HEK293 (cell line): Measurements from ENCODE around the gene IFNL1.
A peak's percentile ranks its signal among the peaks of the same experiment; 100 is the strongest.

Experiments used
- CTCF ChIA-PET: fragments of 350-600 bp; formaldehyde crosslinking; extraction: SDS; loops from one replicate; lab custom pipeline; 2021; ENCODE audit warnings: antibody characterized with exemption; lab: Yijun Ruan, JAX
- POLR2A ChIA-PET: fragments of 300-600 bp; formaldehyde crosslinking; extraction: SDS; loops from one replicate; lab custom pipeline; 2020; ENCODE audit warnings: antibody characterized with exemption, inconsistent platforms; lab: Yijun Ruan, JAX
- H3K27ac ChIP-seq: fragments of 200-500 bp; sonication (Bioruptor generic); 2 replicates; pipeline ENCODE4 v1.5.1; 2014; ENCODE audit warnings: low read depth, low read length, control low read depth, inconsistent platforms; ENCODE audit errors: extremely low read depth
- H3K36me3 ChIP-seq, 2 experiments: fragments of 200-500 bp in 1 of 2; sonication (Bioruptor generic) in 1 of 2; 1 replicate in 1 of 2; 2 replicates in 1 of 2; pipeline ENCODE4 v1.5.1; 2014 to 2017; ENCODE audit warnings: inconsistent platforms in 2 of 2, low read length in 2 of 2; ENCODE audit not compliant: control insufficient read depth in 2 of 2, insufficient read depth in 1 of 2
- H3K4me1 ChIP-seq: fragments of 200-500 bp; sonication (Bioruptor generic); 2 replicates; pipeline ENCODE4 v1.5.1; 2014; ENCODE audit warnings: mild to moderate bottlenecking, low read length, inconsistent platforms; ENCODE audit not compliant: control insufficient read depth, insufficient read depth
- H3K4me3 ChIP-seq: 2 replicates; pipeline ENCODE4 v1.5.1; 2011; ENCODE audit warnings: low read depth, mild to moderate bottlenecking, control low read depth, low read length, moderate library complexity
- H3K9me3 ChIP-seq: fragments of 200-500 bp; sonication (Bioruptor generic); 2 replicates; pipeline ENCODE4 v1.5.1; 2014; ENCODE audit warnings: low read depth, low read length, inconsistent platforms; ENCODE audit not compliant: control insufficient read depth, insufficient read depth
- ATF2 ChIP-seq: fragments of 450-650 bp; formaldehyde crosslinking; IDR thresholded peaks from 2 replicates; pipeline ENCODE4 v1.5.1; 2016; ENCODE audit warnings: missing biosample characterization, missing genetic modification characterization, low read depth
- HOXA7 ChIP-seq: sonication (generic); formaldehyde crosslinking; IDR thresholded peaks from 2 replicates; pipeline ENCODE4 v1.8.1; 2022; ENCODE audit warnings: missing genetic modification reagents, borderline replicate concordance
- KLF17 ChIP-seq: fragments of 450-650 bp; formaldehyde crosslinking; IDR thresholded peaks from 2 replicates; pipeline ENCODE4 v1.5.1; 2016; ENCODE audit warnings: missing biosample characterization, missing genetic modification characterization
- MYNN ChIP-seq: fragments of 450-650 bp; formaldehyde crosslinking; IDR thresholded peaks from 2 replicates; pipeline ENCODE4 v1.5.1; 2016; ENCODE audit warnings: missing biosample characterization, missing genetic modification characterization, borderline replicate concordance
- OVOL3 ChIP-seq: fragments of 450-650 bp; formaldehyde crosslinking; IDR thresholded peaks from 2 replicates; pipeline ENCODE4 v1.5.1; 2016; ENCODE audit warnings: missing biosample characterization, missing genetic modification characterization
- PRDM4 ChIP-seq: fragments of 450-650 bp; formaldehyde crosslinking; IDR thresholded peaks from 2 replicates; pipeline ENCODE4 v1.5.1; 2017; ENCODE audit warnings: missing biosample characterization, missing genetic modification characterization
- YY1 ChIP-seq: fragments of 450-650 bp; formaldehyde crosslinking; IDR thresholded peaks from 2 replicates; pipeline ENCODE4 v1.5.1; 2018; ENCODE audit warnings: missing biosample characterization, missing genetic modification characterization
- YY2 ChIP-seq: fragments of 450-650 bp; formaldehyde crosslinking; IDR thresholded peaks from 2 replicates; pipeline ENCODE4 v1.5.1; 2016; ENCODE audit warnings: missing biosample characterization, missing genetic modification characterization
- ZBTB17 ChIP-seq: fragments of 450-650 bp; formaldehyde crosslinking; IDR thresholded peaks from 2 replicates; pipeline ENCODE4 v1.5.1; 2016; ENCODE audit warnings: missing biosample characterization, missing genetic modification characterization
- ZBTB20 ChIP-seq: fragments of 450-650 bp; formaldehyde crosslinking; IDR thresholded peaks from 2 replicates; pipeline ENCODE4 v1.5.1; 2016; ENCODE audit warnings: missing biosample characterization, missing genetic modification characterization
- ZBTB48 ChIP-seq: fragments of 450-650 bp; formaldehyde crosslinking; IDR thresholded peaks from 2 replicates; pipeline ENCODE4 v1.5.1; 2016; ENCODE audit warnings: missing biosample characterization, missing genetic modification characterization
- ZBTB8A ChIP-seq: fragments of 450-650 bp; formaldehyde crosslinking; IDR thresholded peaks from 2 replicates; pipeline ENCODE4 v1.5.1; 2016; ENCODE audit warnings: missing biosample characterization, missing genetic modification characterization
- ZFHX2 ChIP-seq: fragments of 450-650 bp; formaldehyde crosslinking; conservative IDR thresholded peaks from 2 replicates; pipeline ENCODE4 v1.5.1; 2016; ENCODE audit warnings: missing biosample characterization, missing genetic modification characterization
- ZNF112 ChIP-seq: fragments of 450-650 bp; formaldehyde crosslinking; IDR thresholded peaks from 2 replicates; pipeline ENCODE4 v1.5.0; 2017; ENCODE audit warnings: missing biosample characterization, missing genetic modification characterization
- ZNF169 ChIP-seq: fragments of 450-650 bp; formaldehyde crosslinking; IDR thresholded peaks from 2 replicates; pipeline ENCODE4 v1.5.1; 2016; ENCODE audit warnings: missing biosample characterization, missing genetic modification characterization
- ZNF175 ChIP-seq: fragments of 450-650 bp; formaldehyde crosslinking; IDR thresholded peaks from 2 replicates; pipeline ENCODE4 v1.5.1; 2016; ENCODE audit warnings: missing biosample characterization, missing genetic modification characterization
- ZNF18 ChIP-seq: fragments of 450-650 bp; formaldehyde crosslinking; IDR thresholded peaks from 2 replicates; pipeline ENCODE4 v1.5.1; 2016; ENCODE audit warnings: missing biosample characterization, missing genetic modification characterization
- ZNF280D ChIP-seq: fragments of 450-650 bp; formaldehyde crosslinking; IDR thresholded peaks from 2 replicates; pipeline ENCODE4 v1.5.1; 2016; ENCODE audit warnings: missing biosample characterization, missing genetic modification characterization
- ZNF514 ChIP-seq: fragments of 450-650 bp; formaldehyde crosslinking; IDR thresholded peaks from 2 replicates; pipeline ENCODE4 v1.5.1; 2016; ENCODE audit warnings: missing biosample characterization, missing genetic modification characterization

IFNL1 gene

GRCh38 chr19:39304185-39304513, 7.9 kb downstream of the IFNL1 start (continued):
- TF ChIP-seq PRDM4 (tag by site-specific recombination) (no peak), ZFHX2 (peak; percentile 79), ZBTB20 (tag by site-specific recombination) (0 out of 2 replicates have a peak, but pooled peaks have one; percentile 11), ZNF175 (tag by site-specific recombination) (no peak), ZNF514 (no peak), ZBTB8A (tag by site-specific recombination) (no peak), ZNF112 (tag by site-specific recombination) (no peak), ZNF280D (tag by site-specific recombination) (0 out of 2 replicates have a peak, but pooled peaks have one; percentile 52), ZNF18 (no peak), ZBTB17 (tag by site-specific recombination) (no peak), KLF17 (tag by site-specific recombination) (no peak)

- H3K4me1 ChIP-seq, result peaks cover 19% of the 10 kb centered on the region
- no peak overlapping the region for H3K4me3 ChIP-seq
- ChIA-PET POLR2A (interaction anchor here (1.1 to 1.8 kb wide), 2 partner anchors 9 to 131 kb away, joined by 4 to 7 read pairs; partner anchors contain the start of genes IFNL1 and RPS16), CTCF (interaction anchor here (0.7 to 2.4 kb wide), 6 partner anchors 12 to 253 kb away, joined by 3 to 9 read pairs (median 3); no protein-coding TSS in a partner anchor)
- no peaks in the 10 kb centered on the region for H3K9me3 ChIP-seq
- no peak overlapping the region; the same call in 1 of the 2 replicates for H3K27ac ChIP-seq
- peaks cover 18 to 20% of the 10 kb centered on the region in 2 experiments; a peak in 2 of 3 replicates for H3K36me3 ChIP-seq
- TF ChIP-seq MYNN (tag by site-specific recombination) (no peak), HOXA7 (CRISPR knock-in tag) (no peak), PRDM4 (tag by site-specific recombination) (no peak), ZNF18 (no peak), YY2 (tag by site-specific recombination) (no peak), ZBTB48 (tag by site-specific recombination) (peak; percentile 84), ZFHX2 (peak; percentile 28), ATF2 (tag by site-specific recombination) (no peak), YY1 (no peak), ZBTB17 (tag by site-specific recombination) (peak; percentile 58), ZNF169 (tag by site-specific recombination) (no peak), OVOL3 (tag by site-specific recombination) (no peak)
These were observed 8.7 kb downstream of the IFNL1 start for GRCh38 chr19:39304701-39305571.
